Right atrium auricular region (tissue), 2 donors: ENCODE results near the gene KLHL20. TPM values are rescaled to one million over a fixed set of nuclear protein-coding genes. Genes with fewer than 3 reads are reported as not detected.
"Not testable (repeated sequence)": the region's sequence is repeated elsewhere in the genome, so short reads cannot be mapped to it uniquely, and the experiment has no call there.

ENCODE experiments used
- DNase-seq: peaks from one replicate; pipeline ENCODE4 v3.0.0-alpha.2; 2019; ENCODE audit warnings: low spot score
- H3K27ac ChIP-seq, 2 donors: fragments of 200-600 bp; sonication (generic); 1 replicate in 1 of 2; 2 replicates in 1 of 2; pipeline ENCODE4 v1.5.1; 2016 to 2019
- H3K27me3 ChIP-seq, 2 donors: fragments of 200-600 bp; sonication (generic); one replicate each; pipeline versions ENCODE4 v1.5.1 to v1.6.0; 2017 to 2019
- H3K36me3 ChIP-seq: fragments of 200-600 bp; sonication (generic); one replicate; pipeline ENCODE4 v1.5.1; 2016
- H3K4me1 ChIP-seq, 2 donors: fragments of 200-600 bp; sonication (generic); one replicate each; pipeline versions ENCODE4 v1.5.1 to v1.6.0; 2017 to 2019
- H3K4me3 ChIP-seq, 2 donors: fragments of 200-600 bp; sonication (generic); 1 replicate in 1 of 2; 2 replicates in 1 of 2; pipeline ENCODE4 v1.5.1; 2017 to 2019; ENCODE audit warnings: mild to moderate bottlenecking in 1 of 2, moderate library complexity in 1 of 2
- H3K9me3 ChIP-seq, 2 donors: fragments of 200-600 bp; sonication (generic); one replicate each; pipeline ENCODE4 v1.5.1; 2019
- CTCF ChIP-seq, 2 donors: fragments of 200-600 bp; sonication (generic); IDR thresholded peaks; one replicate each; pipeline ENCODE4 v1.5.1; 2019; ENCODE audit warnings: antibody characterized with exemption in 2 of 2
- total RNA-seq, 2 donors: library from RNA; depleted of rRNA; stranded (reverse); fragments of >200 nt; gene quantifications; one replicate each; pipeline ENCODE4 v1.1.0, GENCODE V29; 2016

The KLHL20 gene
- 10 to 100 TPM; 20.9 to 24.6 TPM for total RNA-seq

- peak in 1 of 2 donors; percentile 34 for TF ChIP-seq CTCF (IDR thresholded peaks at IDR 0.05)
- peak; percentile 87 for DNase-seq
- peak within 1 kb of the TSS; percentile 93 to 94 for H3K27ac ChIP-seq
Measured at GRCh38 chr1:173714759-173715537, at the start of gene KLHL20. Gene KLHL20, plus strand, starts transcription at chr1:173714981. Its CDS starts 1,063 bp downstream, at chr1:173716044.

GRCh38 chr1:173666646-173667045 is 48.1 kb upstream of the KLHL20 start:
- H3K4me1 ChIP-seq: peaks cover 0 to 10% of the 10 kb centered on the region in 2 donors
- no peaks in the 10 kb centered on the region for H3K27me3 ChIP-seq
- no peak for DNase-seq
- H3K9me3 ChIP-seq: no peaks in the 10 kb centered on the region
- TF ChIP-seq CTCF (IDR thresholded peaks at IDR 0.05): no peak
- H3K27ac ChIP-seq: no peak overlapping the region
- H3K36me3 ChIP-seq: no peaks in the 10 kb centered on the region
- no peak overlapping the region for H3K4me3 ChIP-seq

More at GRCh38 chr1:173714759-173715537, at the start of gene KLHL20:
- H3K36me3 ChIP-seq: peaks cover 4% of the 10 kb centered on the region
- H3K4me3 ChIP-seq: peak within 1 kb of the TSS; percentile 86 to 89
- peaks cover 0 to 24% of the 10 kb centered on the region in 2 donors for H3K4me1 ChIP-seq
- H3K27me3 ChIP-seq: no peaks in the 10 kb centered on the region
- no peaks in the 10 kb centered on the region for H3K9me3 ChIP-seq

GRCh38 chr1:173669491-173669941 is 45.3 kb upstream of the KLHL20 start, which contains the start of gene ANKRD45:
Gene ANKRD45, minus strand, starts transcription at chr1:173669851. Its CDS starts 10,433 bp downstream, at chr1:173659418.
- H3K9me3 ChIP-seq: no peaks in the 10 kb centered on the region
- no peaks in the 10 kb centered on the region for H3K36me3 ChIP-seq
- peaks cover 0 to 10% of the 10 kb centered on the region in 2 donors for H3K4me1 ChIP-seq
- DNase-seq: no peak
- no peak within 1 kb of the TSS for H3K27ac ChIP-seq
- peak within 1 kb of the TSS; percentile 16 to 48 for H3K4me3 ChIP-seq
- no peak for TF ChIP-seq CTCF (IDR thresholded peaks at IDR 0.05)
- H3K27me3 ChIP-seq: no peaks in the 10 kb centered on the region

GRCh38 chr1:173674496-173674895 is 40.3 kb upstream of the KLHL20 start:
- not testable (repeated sequence) for H3K9me3 ChIP-seq, H3K27me3 ChIP-seq, H3K4me1 ChIP-seq, DNase-seq, H3K27ac ChIP-seq, H3K36me3 ChIP-seq, H3K4me3 ChIP-seq

GRCh38 chr1:173680152-173680551 is 34.6 kb upstream of the KLHL20 start:
- not testable (repeated sequence) for H3K4me1 ChIP-seq, H3K27me3 ChIP-seq, H3K36me3 ChIP-seq, DNase-seq, H3K27ac ChIP-seq, H3K9me3 ChIP-seq, H3K4me3 ChIP-seq

GRCh38 chr1:173682184-173682583 is 32.6 kb upstream of the KLHL20 start:
- Histone ChIP-seq H3K4me3 (no peak overlapping the region), H3K36me3 (no peaks in the 10 kb centered on the region), H3K9me3 (peaks cover 0 to 3% of the 10 kb centered on the region in 2 donors), H3K27ac (no peak overlapping the region), H3K27me3 (no peaks in the 10 kb centered on the region), H3K4me1 (no peaks in the 10 kb centered on the region)
- no peak for DNase-seq
- no peak for TF ChIP-seq CTCF (IDR thresholded peaks at IDR 0.05)

GRCh38 chr1:173683838-173684237 is 30.9 kb upstream of the KLHL20 start:
- not testable (repeated sequence) for H3K27me3 ChIP-seq, DNase-seq, H3K9me3 ChIP-seq, H3K36me3 ChIP-seq, H3K27ac ChIP-seq, H3K4me3 ChIP-seq, H3K4me1 ChIP-seq

- not testable (repeated sequence) for H3K9me3 ChIP-seq, H3K4me3 ChIP-seq, DNase-seq, H3K27ac ChIP-seq, H3K36me3 ChIP-seq, H3K27me3 ChIP-seq, H3K4me1 ChIP-seq
Measured at GRCh38 chr1:173685121-173685520, 29.7 kb upstream of the KLHL20 start.
